HL-60 (cell line): Measurements from ENCODE around the gene TLL2.

Source experiments
- CTCF ChIP-seq: IDR thresholded peaks from one replicate; pipeline ENCODE4 v1.5.1; 2011; ENCODE audit warnings: low read length, control low read depth, inconsistent platforms; ENCODE audit not compliant: insufficient read depth
- POLR2AphosphoS5 ChIP-seq: IDR thresholded peaks from 2 replicates; pipeline ENCODE4 v1.6.1; 2012; ENCODE audit warnings: low read depth

GRCh38 chr10:96337106-96337505, 176.6 kb downstream of the TLL2 start:
- no peak for TF ChIP-seq POLR2AphosphoS5
- no peak for TF ChIP-seq CTCF
